GM18519 (cell line): ENCODE results near the gene BCDIN3D.
A peak's percentile ranks its signal among the peaks of the same experiment; 100 is the strongest.
"Not testable (repeated sequence)": the region's sequence is repeated elsewhere in the genome, so short reads cannot be mapped to it uniquely, and the experiment has no call there.

Experiments used
- ATAC-seq: cut with Tn5 transposase; IDR thresholded peaks from one replicate; pipeline ENCODE4 v1.9.1; 2021; ENCODE audit warnings: mild to moderate bottlenecking, moderate library complexity; ENCODE audit not compliant: unreplicated experiment, low FRiP score

The BCDIN3D gene

DNA sequence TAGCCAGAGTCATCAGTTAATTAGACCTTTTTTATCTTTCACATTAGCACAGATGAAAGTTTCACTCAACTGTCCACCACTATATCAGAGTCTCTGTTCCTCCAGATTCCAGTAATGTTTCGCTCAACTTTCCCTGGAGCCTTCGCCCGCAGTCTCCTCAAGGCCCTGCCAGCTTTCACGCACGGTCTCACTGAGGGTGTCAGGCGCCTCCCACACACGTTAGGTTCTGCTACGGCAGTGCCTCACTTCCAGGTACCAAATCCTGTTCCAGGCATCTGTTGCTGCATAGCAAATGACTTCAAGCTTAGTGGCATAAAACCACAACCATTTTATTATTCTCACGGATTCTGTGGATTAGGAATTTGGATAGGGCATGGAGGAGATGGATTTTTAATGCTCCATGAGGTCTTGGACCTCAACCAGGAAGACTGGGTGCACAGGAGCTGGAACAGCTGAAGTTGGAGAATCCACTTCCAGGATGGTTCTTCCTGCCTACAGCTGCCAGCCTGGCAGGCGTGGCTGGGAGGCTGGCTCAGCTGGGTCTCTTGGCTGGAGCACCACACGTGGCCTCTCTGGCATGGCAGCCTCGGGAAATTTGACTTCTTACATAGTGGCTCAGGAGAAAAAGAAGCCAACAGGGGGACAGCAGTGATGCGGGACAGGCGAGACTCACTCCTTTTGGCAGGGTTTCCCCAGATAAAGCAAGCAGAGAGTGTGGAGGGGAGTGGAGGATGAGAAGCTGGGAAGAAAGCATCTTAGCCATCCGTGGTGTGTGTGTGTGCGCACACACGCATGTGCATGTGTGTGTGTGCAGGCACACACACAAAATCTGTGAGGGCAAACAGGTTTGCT lies 21.3 kb upstream of the BCDIN3D start:
- ATAC-seq: no peak

DNA sequence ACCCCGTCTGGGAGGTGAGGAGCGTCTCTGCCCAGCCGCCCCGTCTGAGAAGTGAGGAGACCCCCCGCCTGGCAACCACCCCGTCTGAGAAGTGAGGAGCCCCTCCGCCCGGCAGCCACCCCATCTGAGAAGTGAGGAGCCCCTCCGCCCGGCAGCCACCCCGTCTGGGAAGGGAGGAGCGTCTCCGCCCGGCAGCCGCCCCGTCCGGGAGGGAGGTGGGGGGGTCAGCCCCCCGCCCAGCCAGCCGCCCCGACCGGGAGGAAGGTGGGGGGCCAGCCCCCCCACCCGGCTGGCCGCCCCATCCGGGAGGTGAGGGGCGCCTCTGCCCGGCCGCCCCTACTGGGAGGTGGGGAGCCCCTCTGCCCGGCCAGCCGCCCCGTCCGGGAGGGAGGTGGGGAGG lies 18.0 kb upstream of the BCDIN3D start:
- not testable (repeated sequence) for ATAC-seq

DNA sequence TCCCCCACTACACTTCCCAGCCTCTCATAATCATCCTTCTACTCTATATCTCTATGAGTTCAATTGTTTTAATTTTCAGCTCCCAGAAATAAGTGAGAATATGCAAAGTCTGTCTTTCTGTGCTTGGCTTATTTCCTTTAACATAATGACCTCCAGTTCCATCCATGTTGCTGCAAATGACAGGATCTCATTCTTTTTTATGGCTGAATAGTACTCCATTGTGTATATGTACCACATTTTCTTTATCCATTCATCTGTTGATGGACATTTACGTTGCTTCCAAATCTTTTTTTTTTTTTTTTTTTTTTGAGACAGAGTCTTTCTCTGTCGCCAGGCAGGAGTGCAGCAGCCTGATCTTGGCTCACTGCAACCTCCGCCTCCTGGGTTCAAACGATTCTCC lies 13.0 kb upstream of the BCDIN3D start:
- not testable (repeated sequence) for ATAC-seq

DNA sequence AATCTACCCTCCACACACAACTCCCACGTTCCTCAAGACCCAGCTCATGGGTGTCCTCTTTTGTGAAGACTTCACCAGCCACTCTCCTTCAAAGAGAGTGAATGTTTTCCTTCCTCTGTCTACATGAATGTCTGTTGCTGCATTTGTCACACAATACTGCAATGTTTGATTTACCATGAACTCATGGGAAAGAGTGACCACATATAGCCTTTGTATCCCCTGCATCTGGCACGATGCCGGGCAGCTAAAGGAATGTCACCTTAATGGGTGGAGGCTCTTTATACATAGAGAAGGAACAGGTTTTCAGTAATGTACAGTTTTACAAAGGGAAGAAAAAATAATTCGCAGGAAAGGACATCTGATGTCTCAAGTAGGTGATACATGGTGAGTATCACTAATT lies 12.1 kb upstream of the BCDIN3D start:
- no peak for ATAC-seq

DNA sequence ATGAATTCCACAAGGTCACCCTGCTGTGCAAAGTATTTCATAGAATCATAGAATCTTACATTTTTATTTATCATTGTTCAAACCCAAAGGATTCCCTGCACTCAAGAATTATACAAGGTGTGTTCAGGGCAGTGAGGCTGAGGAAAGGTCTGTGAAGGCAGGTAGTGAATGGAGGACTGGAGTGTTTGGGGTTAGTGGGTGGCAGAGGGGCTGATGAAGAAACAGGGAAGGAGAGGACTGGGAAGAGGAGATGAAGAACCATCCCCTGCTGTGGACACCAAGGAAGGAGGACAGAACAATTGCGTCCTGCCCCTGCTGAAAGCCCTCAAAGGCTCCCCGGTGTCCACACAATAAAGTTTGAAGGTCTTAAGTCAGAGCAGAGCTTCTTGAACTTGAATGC lies 10.8 kb upstream of the BCDIN3D start:
- no peak for ATAC-seq

DNA sequence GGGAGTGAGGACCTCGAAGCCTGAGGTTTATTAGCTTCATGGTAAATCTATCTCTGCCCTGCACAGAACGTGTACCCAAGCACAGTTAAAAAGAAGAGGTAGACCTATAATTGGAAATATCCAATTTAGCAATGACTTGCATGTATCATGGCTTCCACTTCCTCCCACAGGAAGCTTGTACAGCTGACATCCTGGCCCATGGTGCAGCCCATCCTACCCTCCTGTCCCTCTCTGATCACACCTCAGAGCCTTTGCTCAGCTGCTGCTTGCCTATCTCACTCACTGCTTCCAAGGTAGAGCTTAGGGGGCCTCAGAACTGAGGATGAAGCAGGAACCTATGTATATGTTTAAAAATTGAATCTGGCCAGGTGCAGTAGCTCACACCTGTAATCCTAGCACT lies 4.3 kb upstream of the BCDIN3D start:
- no peak for ATAC-seq

DNA sequence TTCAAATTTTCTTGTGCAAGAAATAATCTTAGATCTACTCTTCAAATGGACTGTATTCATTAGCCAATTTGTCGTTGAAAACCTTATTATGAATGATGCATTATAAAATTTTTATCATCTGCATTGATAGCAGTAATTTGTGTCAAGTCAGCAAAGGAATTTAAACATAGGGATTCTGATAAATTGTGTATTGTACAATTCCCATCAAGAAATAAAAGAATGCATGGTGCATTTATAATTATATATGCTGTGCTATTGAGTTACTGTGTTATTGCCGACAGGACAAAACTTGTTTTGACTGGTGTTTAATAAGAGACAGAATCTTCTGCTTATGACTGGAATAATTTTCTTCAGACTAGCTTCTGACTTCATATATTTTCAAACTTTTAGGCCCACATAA lies 3.1 kb upstream of the BCDIN3D start:
- ATAC-seq: no peak

DNA sequence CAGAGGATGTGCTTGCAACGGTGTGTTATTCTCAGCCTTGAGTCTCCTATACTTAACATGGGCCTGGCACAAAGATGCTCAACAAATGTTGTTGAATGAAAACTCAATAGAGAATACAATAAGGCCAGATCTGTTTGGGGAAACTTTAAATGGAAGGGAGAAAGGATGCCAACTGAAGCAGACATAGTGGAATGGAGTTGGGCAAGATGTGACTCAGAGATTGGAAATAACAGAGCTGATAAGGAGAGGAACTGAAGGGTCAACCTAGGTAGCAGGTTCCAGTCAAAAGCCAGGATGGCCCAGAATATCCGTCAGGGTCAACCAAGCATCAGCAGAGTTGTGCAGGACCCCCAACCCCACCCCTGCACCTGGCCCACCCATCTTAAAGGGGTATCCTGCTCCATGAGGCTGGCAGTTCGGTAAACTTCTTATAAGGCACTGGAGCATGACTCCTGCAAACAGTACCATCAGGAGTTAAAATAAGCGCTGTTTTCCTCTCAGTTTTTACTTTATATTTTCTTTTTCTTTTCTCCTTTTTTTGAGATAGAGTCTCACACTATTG lies 1.1 kb upstream of the BCDIN3D start:
- ATAC-seq: no peak

DNA sequence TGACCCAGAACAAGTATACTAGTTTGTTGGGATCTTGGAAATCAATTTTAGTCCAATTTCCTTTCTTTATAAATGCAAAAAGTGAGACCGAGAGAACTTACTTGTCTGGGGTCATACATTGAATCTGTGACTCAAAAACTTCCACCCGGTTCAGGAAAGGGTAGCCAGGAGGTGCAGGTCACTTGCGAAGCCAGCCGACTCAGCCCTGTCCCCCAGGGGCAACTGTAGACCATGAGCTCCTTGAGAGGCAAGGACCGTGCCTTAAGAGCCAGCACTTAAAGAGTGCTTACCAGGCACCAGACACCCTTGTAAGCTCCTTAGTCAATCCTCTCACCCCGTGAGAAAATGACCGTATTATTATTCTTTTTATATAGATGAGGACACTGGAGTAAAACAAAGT lies 505 bp upstream of the BCDIN3D start:
- no peak for ATAC-seq

DNA sequence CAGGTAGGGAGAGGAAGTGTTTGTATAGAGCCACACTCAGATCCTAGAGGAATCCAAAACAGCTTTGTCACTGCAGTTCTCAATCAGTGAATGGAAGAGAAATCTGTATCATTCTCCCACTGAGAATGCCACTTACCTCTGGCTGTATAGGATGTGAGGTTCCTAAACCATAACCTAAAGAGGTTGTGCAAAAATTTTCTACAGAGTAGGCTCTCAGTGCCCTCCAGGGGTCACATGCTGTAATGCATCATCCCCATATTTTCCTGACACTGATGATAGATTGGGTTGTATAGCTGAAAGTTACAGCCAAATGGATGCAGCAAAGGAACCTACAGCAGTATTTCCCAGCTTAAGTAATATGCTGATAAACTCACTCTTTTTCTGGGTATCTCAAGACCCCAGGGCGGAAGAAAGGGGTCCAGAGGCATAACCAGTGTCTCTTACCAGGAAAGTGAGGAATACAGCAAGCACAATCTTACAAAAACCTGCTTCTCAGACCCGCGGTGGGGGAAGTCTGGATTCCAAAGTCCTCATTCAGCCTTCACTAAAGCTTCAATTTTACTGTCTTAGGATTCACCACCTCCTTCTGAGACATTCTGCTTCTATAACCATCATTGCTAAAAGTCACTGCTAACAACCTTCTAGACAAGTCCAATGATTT lies 3.8 kb downstream of the BCDIN3D start:
- ATAC-seq: no peak

DNA sequence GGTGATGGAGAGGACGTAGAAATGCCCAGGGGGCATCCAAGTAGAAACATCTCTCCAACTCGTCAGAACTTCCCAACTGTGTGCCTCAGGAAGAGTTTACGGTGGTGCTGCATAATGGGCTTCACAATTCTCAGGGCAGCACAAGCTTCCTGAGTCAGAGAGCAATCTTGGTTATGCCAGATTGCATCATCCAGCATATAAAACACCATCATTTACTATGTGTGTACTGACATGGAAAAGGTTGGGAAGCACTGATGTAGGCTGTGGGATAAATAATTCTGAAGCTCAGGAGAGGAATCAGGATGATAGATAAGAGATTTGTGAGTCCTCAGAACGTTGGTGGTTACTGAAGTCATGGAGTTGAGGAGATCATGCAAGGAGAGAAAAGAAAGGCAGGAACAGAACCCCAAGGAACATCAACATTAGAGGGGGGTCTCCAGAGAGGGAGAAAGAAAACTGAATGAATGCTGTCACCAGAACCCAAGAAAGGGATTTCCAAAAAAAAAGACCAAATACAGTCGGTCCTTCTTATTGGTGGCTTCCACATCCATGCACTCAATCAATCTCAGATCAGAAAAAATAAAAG lies 10.0 kb downstream of the BCDIN3D start:
- no peak for ATAC-seq

DNA sequence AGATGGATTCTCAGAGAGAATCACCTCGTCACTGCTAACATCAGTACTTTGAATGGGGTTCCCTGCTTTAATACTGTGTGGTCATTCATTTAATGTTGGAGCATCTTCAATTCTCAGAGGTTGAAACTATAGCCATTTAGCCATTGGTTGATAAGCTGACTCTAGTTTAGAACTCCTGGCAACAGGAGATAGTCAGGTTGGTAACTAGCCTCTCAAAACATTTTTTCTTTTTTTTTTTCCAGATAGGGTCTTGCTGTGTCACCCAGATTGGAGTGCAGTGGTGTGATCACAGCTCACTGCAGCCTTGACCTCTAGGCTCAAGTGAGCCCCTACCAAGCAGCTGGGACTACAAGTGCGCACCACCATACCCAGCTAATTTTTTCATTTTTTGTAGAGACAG lies 11.2 kb downstream of the BCDIN3D start:
- no peak for ATAC-seq

DNA sequence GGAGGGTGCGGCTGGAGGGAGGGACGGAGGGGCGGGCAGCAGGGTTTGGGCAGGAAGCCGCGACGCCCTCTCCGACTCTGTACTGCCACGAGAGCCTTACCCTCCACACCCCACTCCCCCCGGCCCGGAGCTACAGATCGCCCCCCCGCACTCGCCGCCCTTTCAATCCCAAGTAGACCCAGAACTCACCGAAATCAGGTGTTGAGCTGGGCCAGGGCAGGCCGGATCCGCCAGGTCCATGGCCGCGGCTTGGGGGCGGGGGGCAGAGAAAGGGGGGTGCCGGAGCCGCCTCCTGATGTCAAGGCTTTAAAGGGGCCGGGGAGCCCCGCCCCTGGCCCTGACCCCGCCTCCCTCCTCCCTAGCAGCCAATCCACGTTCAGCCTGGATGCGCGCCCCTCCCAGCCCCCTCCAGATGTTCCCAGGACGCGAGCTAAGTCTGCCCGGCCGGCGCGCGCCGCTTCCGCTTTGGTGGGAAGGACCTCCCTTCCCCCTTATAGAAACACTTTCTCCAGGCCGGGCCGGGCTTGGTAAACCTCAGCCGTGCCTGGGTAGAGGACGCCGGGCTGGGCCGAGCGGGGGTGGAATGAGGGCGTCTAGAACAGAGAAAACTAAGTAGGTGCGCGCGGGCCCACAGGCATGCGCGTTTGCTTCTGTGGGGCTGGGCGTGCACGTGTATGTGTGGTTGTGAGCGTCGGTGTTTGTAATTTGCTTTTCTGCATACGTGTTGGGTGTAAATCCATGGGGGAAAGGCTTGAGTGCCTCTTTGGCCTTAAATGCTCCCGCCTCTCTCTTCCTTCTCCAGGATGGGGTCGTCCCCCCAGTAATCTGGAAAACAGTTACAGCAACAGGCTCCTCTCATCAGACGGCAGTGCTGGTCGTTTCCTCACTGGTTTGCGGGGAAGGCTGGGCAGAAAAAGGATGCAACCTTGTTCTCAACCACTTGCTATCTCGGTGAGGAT lies 14.5 kb downstream of the BCDIN3D start, which contains the start of gene NCKAP5L:
TSS of gene NCKAP5L (minus strand) at position 281 of the 959 bp plus-strand sequence. CDS start 24,369 bp downstream, outside the sequence.
- peak; percentile 67 for ATAC-seq

DNA sequence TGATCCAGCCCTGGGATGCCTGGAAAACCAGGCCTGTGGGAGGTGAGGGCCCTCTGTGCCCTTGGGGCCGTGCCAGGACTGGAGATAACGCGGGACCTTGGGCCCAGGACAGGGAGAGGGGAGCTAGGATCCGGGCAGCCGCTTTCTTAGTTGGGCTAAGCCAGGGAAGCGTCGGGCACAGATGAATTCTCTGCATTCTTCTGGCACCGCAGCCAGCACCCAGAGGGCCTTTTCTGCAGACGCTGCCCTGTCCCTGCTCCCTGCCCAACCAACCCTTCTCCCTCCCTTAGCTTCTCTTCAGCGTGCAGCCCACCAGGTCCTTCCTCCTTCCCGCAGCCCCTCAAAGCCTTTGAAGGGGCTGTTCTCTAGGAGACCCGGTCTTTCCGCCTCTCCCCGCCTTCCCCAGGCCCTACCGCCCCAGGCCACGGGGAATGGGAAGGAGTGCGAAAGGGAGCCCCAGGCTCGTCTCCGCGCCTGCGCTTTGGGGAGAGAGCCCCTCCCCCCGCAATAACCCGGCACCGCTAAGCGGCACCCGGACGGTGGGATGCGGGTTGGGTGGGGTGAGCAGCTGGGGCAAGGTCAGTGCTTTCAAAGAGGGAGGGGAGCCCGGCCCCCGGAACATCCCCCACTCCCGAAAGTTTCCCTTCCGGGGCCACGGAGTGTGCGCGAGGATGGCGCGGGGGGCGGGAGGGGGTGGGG lies 15.4 kb downstream of the BCDIN3D start:
- no peak for ATAC-seq

DNA sequence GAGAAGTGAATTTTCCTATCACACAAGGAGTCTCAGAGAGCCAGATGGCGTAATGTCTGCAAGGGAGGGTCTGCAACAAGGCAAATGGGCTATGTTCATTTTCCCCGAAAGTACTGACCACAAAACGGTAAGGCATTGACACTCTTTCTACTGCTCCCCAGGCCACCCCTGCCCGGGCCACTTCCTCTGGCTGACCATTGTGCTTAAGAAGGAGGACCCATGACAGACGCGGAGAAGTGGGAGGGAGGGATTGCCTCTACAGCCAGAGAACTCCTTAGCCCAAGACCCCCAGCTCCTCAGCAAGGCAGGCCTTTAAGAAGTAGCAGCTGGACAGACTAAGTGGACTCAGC lies 15.9 kb downstream of the BCDIN3D start:
- no peak for ATAC-seq

DNA sequence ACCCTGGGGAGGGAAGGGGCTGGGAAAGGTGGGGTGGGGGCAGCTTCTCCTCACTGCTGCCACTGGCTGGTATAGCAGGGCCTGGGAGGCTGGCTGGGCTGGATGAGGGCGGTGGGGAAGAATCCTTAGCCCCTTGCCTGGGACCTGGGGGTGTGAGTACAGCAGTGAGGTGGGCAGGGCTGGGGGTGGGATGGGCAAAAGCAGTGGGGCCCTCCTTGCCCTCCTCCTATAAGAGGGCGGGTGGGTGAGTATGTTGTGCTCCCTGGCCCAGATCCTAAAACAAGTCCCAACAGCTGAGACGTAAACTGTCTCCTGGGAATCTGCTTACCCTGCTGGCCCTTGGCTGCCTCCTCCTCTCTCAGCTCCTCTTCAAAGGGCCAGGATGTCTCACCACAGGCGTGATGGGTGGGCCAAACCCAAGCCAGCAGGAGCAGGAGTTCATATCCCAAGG lies 16.9 kb downstream of the BCDIN3D start:
- no peak for ATAC-seq

DNA sequence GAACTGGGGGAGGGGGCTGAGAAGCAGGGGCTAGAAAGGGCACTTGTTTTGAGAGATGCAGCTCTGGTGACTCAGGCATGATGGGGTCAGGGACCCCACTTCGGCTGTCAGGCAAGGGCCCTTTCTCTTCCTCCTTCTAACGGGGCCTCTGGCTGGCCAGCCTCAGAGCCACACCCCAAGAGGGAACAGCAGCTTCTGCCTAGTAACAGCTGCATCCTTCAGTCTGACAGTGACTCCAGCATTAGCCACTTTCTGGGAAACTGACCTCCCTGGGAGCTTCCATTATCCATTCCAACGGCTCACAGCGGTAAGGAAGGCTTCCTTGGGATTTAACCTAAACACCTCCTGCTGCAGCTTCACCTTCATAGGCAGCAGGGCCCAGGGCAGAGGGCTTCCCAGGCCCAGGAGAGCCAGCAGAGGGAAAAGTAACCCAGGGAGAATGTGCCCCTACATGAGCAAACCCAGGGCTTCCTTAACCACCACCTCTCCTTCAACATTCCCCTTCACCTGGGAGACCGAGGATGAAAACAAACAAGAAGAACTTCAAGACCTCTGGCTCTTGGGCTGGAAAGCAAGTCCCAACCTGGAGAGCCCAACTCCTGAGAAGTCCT lies 17.4 kb downstream of the BCDIN3D start:
- no peak for ATAC-seq

DNA sequence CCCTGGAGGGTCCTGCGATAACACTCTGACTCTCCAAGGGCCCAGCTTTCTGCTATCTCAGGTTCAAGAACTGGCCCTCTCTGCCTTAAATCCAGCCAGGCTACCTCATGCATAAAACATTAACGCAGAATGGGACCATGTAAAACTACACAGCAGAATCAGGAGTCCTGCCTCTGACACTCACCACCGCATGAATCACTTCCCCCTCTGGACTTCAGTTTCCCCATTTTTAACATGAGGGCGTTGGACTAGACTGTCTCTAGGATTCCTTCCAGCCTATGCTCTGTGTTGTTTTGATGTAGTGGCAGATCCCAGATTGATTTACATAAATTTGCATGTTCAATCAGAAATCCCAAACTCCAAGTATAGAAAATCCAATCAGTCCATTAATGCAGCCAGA lies 18.0 kb downstream of the BCDIN3D start:
- ATAC-seq: no peak

DNA sequence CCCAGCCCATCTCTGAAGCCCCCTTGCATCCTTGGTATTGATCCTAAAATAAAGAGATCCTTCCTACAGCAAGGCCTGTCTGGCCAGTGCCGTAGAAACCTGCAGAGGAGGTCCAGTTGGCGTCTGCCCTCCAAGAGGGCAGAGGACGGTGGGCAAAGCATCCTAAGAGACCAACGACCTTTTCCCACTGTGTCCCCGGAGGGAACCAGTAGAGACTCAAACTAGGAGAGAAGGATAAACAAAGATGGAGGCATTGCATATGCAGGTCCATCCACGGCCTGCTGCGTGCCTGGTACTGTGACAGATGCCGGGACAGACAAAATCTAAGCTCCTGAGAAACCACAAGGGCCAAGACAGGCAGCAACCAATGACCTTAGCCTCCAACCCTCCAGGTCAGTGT lies 18.5 kb downstream of the BCDIN3D start:
- no peak for ATAC-seq
